NCI-H526 treated with DMSO at 0.1 percent for 48 hours (cell line): ENCODE data around the gene SHB.

Experiments
- DNase-seq: peaks from one replicate; lab custom pipeline; 2025; lab: John Stamatoyannopoulos, UW

SHB gene

GRCh38 chr9:38024036-38024681 lies 44.9 kb downstream of the SHB start:
- no peak for DNase-seq

- DNase-seq = no peak
Observed at GRCh38 chr9:38023661-38024035, 45.4 kb downstream of the SHB start.

GRCh38 chr9:38022995-38023394 lies 46.0 kb downstream of the SHB start:
- DNase-seq = peak; percentile 28

- no peak for DNase-seq
Observed at GRCh38 chr9:38022203-38022895, 46.7 kb downstream of the SHB start.

- no peak for DNase-seq
Observed at GRCh38 chr9:38020151-38021076, 48.6 kb downstream of the SHB start.

- no peak for DNase-seq
Observed at GRCh38 chr9:38019731-38020130, 49.3 kb downstream of the SHB start.

GRCh38 chr9:38018958-38019602 lies 49.9 kb downstream of the SHB start:
- no peak for DNase-seq

- no peak for DNase-seq
Observed at GRCh38 chr9:38018241-38018957, 50.6 kb downstream of the SHB start.

- no peak for DNase-seq
Observed at GRCh38 chr9:38017885-38018186, 51.2 kb downstream of the SHB start.

GRCh38 chr9:38017149-38017884 lies 51.7 kb downstream of the SHB start:
- DNase-seq = no peak

- no peak for DNase-seq
Observed at GRCh38 chr9:38016375-38017135, 52.5 kb downstream of the SHB start.

- no peak for DNase-seq
Observed at GRCh38 chr9:38015906-38016305, 53.1 kb downstream of the SHB start.

GRCh38 chr9:38015266-38015665 lies 53.8 kb downstream of the SHB start:
- DNase-seq = no peak

- DNase-seq = no peak
Observed at GRCh38 chr9:38012767-38013450, 56.1 kb downstream of the SHB start.

- no peak for DNase-seq
Observed at GRCh38 chr9:38011991-38012390, 57.0 kb downstream of the SHB start.

- DNase-seq = no peak
Observed at GRCh38 chr9:38010918-38011704, 57.9 kb downstream of the SHB start.

- DNase-seq = no peak
Observed at GRCh38 chr9:38009990-38010389, 59.0 kb downstream of the SHB start.

- no peak for DNase-seq
Observed at GRCh38 chr9:38009035-38009501, 60.0 kb downstream of the SHB start.
